Measurements from ENCODE around the gene IFT43.
"Not testable (repeated sequence)": the region's sequence is repeated elsewhere in the genome, so short reads cannot be mapped to it uniquely, and the experiment has no call there.

- not testable (repeated sequence) for TF ChIP-seq SMC3 (conservative IDR thresholded peaks at IDR 0.05; ENCODE audit: insufficient read depth, low read depth, low read length); FOXJ3 (CRISPR knock-in tag; IDR thresholded peaks at IDR 0.05)
Observed at GRCh38 chr14:76009627-76010026, 24.1 kb downstream of the IFT43 start.

Measured in K562 (cell line).